ENCODE results near the gene PLA2G4B. TPM values are rescaled to one million over a fixed set of nuclear protein-coding genes. Genes with fewer than 3 reads are reported as not detected.

PLA2G4B gene
- total RNA-seq, 3 donors from 2014 or later, result 3.2 to 11.0 (median 10.2) TPM

DNA sequence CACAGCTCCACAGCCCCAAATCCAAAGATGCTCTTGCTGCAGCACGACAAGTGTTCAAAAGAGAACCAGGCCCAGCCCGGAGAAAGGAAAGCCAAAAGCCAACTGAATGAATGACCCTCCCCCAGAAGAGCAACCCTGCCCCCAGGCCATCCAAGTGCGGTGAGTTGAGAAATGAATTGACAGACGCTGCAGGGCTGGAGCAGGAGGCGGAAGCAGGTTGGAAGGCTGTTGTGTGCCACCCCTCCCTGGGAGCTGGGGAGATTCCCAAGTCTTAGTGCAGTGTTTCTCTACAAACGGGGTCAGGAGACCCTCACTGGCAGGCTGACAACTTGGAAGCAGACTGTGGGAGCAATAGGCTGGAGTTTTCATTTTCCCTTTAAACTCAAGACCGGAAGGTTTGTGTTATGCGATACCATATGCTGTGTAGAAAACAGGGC, 58.7 kb downstream of the PLA2G4B start:
- H3K27ac ChIP-seq, result no peak overlapping the region
- no peaks in the 10 kb centered on the region for H3K27me3 ChIP-seq
- peaks cover 5 to 19% of the 10 kb centered on the region in 2 donors for H3K4me1 ChIP-seq
- no peak for TF ChIP-seq POLR2AphosphoS5 (IDR thresholded peaks at IDR 0.05)
- TF ChIP-seq, protein P1, sequence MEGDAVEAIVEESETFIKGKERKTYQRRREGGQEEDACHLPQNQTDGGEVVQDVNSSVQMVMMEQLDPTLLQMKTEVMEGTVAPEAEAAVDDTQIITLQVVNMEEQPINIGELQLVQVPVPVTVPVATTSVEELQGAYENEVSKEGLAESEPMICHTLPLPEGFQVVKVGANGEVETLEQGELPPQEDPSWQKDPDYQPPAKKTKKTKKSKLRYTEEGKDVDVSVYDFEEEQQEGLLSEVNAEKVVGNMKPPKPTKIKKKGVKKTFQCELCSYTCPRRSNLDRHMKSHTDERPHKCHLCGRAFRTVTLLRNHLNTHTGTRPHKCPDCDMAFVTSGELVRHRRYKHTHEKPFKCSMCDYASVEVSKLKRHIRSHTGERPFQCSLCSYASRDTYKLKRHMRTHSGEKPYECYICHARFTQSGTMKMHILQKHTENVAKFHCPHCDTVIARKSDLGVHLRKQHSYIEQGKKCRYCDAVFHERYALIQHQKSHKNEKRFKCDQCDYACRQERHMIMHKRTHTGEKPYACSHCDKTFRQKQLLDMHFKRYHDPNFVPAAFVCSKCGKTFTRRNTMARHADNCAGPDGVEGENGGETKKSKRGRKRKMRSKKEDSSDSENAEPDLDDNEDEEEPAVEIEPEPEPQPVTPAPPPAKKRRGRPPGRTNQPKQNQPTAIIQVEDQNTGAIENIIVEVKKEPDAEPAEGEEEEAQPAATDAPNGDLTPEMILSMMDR (IDR thresholded peaks at IDR 0.05), result no peak
- TF ChIP-seq POLR2A (IDR thresholded peaks at IDR 0.05), result no peak
- no peak for DNase-seq (ENCODE audit: low spot score in 2 of 2)
- H3K4me3 ChIP-seq, result no peak overlapping the region
- H3K36me3 ChIP-seq, result no peaks in the 10 kb centered on the region
- intact Hi-C loops (cut with DNase I; ENCODE audit: low total_unique reads), result loop anchor here (10.0 kb wide), 1 partner anchor 317 kb away; no protein-coding TSS in a partner anchor
- H3K9me3 ChIP-seq, result no peaks in the 10 kb centered on the region

Other genes starting within 250 kb of the PLA2G4B start
- 10 to 100 TPM; 37.8 to 70.2 (median 65.9) TPM for gene MGA, start 178.4 kb upstream of the PLA2G4B start, total RNA-seq
- gene MAPKBP1, start 64.4 kb upstream of the PLA2G4B start, total RNA-seq, result 10 to 100 TPM; 11.5 to 29.3 (median 24.3) TPM
- 10 to 100 TPM in 1 of 3 donors, 1 to 10 TPM in 2; 7.8 to 20.8 (median 8.8) TPM for gene JMJD7, start 10.8 kb upstream of the PLA2G4B start, total RNA-seq
- 1 to 10 TPM in 2 of 3 donors, under 1 TPM in 1; 0.16 to 2.3 (median 2.0) TPM for gene SPTBN5, start 55.2 kb downstream of the PLA2G4B start, total RNA-seq
- 10 to 100 TPM; 30.2 to 30.5 (median 30.4) TPM for gene EHD4, start 133.7 kb downstream of the PLA2G4B start, total RNA-seq
- gene PLA2G4E, start 182.2 kb downstream of the PLA2G4B start, total RNA-seq, result not detected

Data from breast epithelium (tissue), 4 donors.